AG04450 (cell line): ENCODE results near the gene PTPRE. TPM values are rescaled to one million over a fixed set of nuclear protein-coding genes. Genes with fewer than 3 reads are reported as not detected.

ENCODE experiments used
- CTCF ChIA-PET: fragments of 300-600, 350-600 bp; formaldehyde crosslinking; extraction: SDS; loops from one replicate; lab custom pipeline; 2022; ENCODE audit warnings: antibody characterized with exemption, inconsistent platforms; lab: Charles Lee
- POLR2A ChIA-PET: fragments of 350-600 bp; formaldehyde crosslinking; extraction: SDS; loops from one replicate; lab custom pipeline; 2021; ENCODE audit warnings: antibody characterized with exemption, inconsistent platforms; lab: Yijun Ruan, JAX
- DNase-seq: peaks from one replicate; pipeline ENCODE4 v3.0.0-alpha.2; 2011; ENCODE audit warnings: low read depth, low spot score
- H3K27ac ChIP-seq: one replicate; pipeline ENCODE4 v1.5.1; 2012; ENCODE audit warnings: low read depth, low read length, control low read depth
- H3K27me3 ChIP-seq: one replicate; pipeline ENCODE4 v1.6.0; 2012; ENCODE audit warnings: low read length; ENCODE audit not compliant: control insufficient read depth, insufficient read depth
- H3K4me3 ChIP-seq: 2 replicates; pipeline ENCODE4 v1.5.1; 2011; ENCODE audit warnings: mild to moderate bottlenecking, low read depth, low read length, control low read depth
- H3K9me3 ChIP-seq: 2 replicates; pipeline ENCODE4 v1.5.1; 2012; ENCODE audit warnings: low read length; ENCODE audit not compliant: control insufficient read depth, insufficient read depth
- polyA plus RNA-seq: library from polyadenylated mRNA; depleted of rRNA; stranded (reverse); fragments of >200 nt; gene quantifications from 2 replicates; pipeline ENCODE4 v1.2.3, GENCODE V29; 2011
- TF ChIP-seq, protein P1 (sequence below): IDR thresholded peaks from 2 replicates; pipeline ENCODE4 v1.5.1; 2011; ENCODE audit warnings: low read depth, low read length, control low read depth, inconsistent platforms

The PTPRE gene
- polyA plus RNA-seq, 1 experiment = 0.38 TPM

DNA sequence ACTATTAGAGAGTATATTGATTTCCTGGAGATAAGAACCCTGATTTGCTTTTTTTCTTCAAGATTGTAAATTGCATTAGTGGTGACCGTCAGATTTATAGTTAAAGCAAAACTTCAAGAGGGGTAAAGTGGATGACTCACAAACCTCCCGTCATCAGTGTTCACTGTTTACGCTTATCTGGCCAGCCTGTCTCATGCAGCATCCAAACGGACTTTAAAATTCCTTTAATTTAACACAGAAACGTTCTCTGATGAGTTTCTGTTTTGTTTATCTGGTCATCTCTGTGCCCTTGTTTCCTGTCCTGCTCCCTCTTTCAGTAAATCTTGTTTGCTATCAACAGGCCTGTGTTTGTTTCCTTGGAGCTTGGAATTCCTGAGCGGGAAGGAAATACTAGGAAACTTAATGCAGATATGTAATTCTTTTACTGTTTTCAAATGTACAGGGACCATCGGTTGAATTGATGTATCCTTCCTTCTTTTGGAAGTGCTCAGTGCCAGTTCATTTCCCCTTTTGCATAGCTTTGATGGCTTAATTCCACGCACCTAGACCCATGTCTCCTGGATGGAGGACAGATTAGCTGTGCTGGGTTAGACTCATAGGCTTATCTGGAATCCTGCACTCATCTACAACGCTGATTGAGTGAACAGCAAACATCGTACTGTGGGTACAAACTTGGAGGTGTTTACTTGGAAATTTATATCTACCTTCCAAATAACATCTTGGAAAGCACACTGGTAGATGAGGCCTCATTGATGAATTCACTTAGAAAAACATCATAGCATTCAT, 21.3 kb downstream of the PTPRE start:
- DNase-seq = no peak
- Histone ChIP-seq H3K27me3 (no peaks in the 10 kb centered on the region), H3K27ac (no peak overlapping the region), H3K4me3 (no peak overlapping the region), H3K9me3 (peaks cover 6% of the 10 kb centered on the region)
- TF ChIP-seq, protein P1, sequence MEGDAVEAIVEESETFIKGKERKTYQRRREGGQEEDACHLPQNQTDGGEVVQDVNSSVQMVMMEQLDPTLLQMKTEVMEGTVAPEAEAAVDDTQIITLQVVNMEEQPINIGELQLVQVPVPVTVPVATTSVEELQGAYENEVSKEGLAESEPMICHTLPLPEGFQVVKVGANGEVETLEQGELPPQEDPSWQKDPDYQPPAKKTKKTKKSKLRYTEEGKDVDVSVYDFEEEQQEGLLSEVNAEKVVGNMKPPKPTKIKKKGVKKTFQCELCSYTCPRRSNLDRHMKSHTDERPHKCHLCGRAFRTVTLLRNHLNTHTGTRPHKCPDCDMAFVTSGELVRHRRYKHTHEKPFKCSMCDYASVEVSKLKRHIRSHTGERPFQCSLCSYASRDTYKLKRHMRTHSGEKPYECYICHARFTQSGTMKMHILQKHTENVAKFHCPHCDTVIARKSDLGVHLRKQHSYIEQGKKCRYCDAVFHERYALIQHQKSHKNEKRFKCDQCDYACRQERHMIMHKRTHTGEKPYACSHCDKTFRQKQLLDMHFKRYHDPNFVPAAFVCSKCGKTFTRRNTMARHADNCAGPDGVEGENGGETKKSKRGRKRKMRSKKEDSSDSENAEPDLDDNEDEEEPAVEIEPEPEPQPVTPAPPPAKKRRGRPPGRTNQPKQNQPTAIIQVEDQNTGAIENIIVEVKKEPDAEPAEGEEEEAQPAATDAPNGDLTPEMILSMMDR = no peak
- ChIA-PET CTCF (no interaction called here), POLR2A (no interaction called here)

DNA sequence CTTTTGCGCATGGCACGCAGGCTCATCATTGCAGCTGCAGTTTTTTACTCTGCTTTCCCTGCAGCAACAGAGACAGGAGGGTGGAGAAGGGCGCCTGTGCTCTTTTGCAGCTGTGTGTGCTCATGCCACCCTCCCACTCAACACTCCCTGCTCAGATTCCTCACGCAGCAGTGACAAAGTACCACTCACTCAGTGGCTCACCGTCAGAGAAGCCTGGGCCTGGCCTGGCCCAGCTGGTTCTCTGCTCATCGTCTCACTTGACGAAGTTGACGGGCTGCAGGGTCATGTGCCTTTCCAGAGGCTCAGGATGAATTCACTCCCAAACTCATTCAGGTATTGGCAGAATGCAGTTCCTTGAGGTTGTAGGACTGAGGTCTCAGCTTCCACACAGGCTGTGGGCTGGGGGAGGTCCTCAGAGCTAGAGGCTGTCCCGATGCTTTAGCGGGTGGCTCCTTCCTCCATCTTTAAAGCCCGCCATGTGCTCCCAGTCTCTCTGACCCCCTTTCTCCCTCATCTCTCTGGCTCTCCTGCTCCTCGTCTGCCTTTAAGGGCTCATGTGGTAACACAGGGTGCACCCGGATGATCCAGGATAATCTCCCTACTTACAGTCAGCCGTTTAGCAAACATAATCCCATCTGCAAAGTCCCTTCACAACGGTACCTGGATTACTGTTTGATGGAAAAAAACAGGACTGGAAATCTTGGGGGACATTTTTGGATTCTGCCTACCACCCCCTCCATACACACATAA, 25.8 kb downstream of the PTPRE start:
- H3K4me3 ChIP-seq = no peak overlapping the region

DNA sequence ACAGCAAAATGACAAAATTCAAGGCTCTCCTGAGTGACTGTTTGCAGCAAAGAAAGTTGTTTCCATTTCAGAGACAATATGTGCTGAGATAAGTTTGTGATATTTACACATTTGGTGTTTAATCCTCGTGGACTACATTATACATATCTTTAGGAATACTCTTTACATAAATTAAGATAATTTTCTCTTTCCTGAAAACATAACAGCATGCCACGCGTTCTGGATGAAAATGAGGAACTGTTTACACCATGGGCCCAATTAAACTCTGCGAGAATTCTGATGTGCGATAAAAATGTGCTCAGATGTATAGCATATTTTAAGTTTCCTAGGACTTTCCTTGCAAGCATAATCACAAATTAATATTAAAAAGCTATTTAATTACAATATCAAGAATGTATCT, 26.4 kb downstream of the PTPRE start:
- no peaks in the 10 kb centered on the region for H3K27me3 ChIP-seq
- no peak for DNase-seq
- H3K4me3 ChIP-seq = no peak overlapping the region
- H3K27ac ChIP-seq = no peak overlapping the region
- ChIA-PET CTCF (no interaction called here), POLR2A (no interaction called here)
- TF ChIP-seq, protein P1 = no peak
- peaks cover 21% of the 10 kb centered on the region for H3K9me3 ChIP-seq

More for the DNA sequence above, 25.8 kb downstream of the PTPRE start:
- H3K27me3 ChIP-seq = no peaks in the 10 kb centered on the region
- no peak overlapping the region for H3K27ac ChIP-seq
- no peak for DNase-seq
- TF ChIP-seq, protein P1 = no peak
- ChIA-PET CTCF (no interaction called here), POLR2A (no interaction called here)
- peaks cover 21% of the 10 kb centered on the region for H3K9me3 ChIP-seq

DNA sequence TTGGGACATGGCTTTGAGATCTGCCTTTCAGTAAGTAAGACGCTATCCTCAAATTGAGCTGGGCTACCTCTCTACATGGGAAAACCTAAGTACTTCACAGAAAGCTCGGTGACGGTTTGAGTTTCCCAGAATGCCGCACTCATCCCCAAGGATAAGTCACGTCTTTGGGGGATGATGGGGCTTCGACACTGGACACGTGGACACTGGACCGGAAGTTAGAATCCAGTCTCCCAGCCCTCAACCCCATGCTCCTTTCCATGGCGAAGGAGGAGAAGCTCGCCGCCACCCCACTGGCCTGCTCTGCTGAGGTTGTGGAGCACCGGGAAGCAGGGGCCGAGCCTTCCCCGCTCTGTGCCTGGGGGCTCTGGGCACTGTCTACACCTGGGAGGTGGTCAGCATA, 27.5 kb downstream of the PTPRE start:
- TF ChIP-seq, protein P1 = no peak
- H3K27ac ChIP-seq = no peak overlapping the region
- CTCF ChIA-PET = no interaction called here
- no peak for DNase-seq
- H3K4me3 ChIP-seq = no peak overlapping the region
- H3K9me3 ChIP-seq = peaks cover 21% of the 10 kb centered on the region
- H3K27me3 ChIP-seq = no peaks in the 10 kb centered on the region
- POLR2A ChIA-PET = no interaction called here

DNA sequence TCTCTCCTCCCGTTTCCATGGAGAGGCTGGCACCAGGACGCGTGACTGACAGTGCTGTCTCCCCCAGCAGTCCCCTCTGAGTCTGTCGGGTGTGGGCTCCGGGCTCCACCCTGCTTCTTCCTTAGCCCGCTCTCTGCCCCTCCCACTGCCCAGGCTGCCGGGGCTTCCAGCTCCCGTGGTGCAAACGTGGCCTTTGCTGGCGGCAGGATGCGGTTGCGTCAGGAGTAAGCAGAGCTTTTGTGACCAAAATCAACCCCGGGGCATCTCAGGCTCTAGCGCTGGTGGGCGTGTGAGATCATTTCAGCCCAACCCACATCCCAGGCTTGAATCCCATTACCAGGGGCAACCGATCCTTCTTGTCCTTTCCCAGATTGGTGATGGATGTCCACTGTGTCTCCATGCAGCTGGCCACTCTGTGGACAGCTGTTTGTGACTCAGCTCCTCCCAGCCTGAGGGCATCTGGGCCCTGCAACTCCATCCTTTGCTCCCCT, 28.2 kb downstream of the PTPRE start:
- Histone ChIP-seq H3K27ac (no peak overlapping the region), H3K4me3 (no peak overlapping the region), H3K9me3 (peaks cover 26% of the 10 kb centered on the region), H3K27me3 (no peaks in the 10 kb centered on the region)
- CTCF ChIA-PET = no interaction called here
- TF ChIP-seq, protein P1 = no peak
- no peak for DNase-seq
- POLR2A ChIA-PET = no interaction called here
